GM20431 (cell line): ENCODE data around the gene RHBDL2.

Source experiments
- in situ Hi-C: fragments of 300-500 bp; cut with MseI, MboI; formaldehyde crosslinking; loops from one replicate; pipeline ENCODE4 v1.15.0; 2020; ENCODE audit warnings: low sequenced_read_pairs; ENCODE audit not compliant: unreplicated experiment

RHBDL2 gene

DNA sequence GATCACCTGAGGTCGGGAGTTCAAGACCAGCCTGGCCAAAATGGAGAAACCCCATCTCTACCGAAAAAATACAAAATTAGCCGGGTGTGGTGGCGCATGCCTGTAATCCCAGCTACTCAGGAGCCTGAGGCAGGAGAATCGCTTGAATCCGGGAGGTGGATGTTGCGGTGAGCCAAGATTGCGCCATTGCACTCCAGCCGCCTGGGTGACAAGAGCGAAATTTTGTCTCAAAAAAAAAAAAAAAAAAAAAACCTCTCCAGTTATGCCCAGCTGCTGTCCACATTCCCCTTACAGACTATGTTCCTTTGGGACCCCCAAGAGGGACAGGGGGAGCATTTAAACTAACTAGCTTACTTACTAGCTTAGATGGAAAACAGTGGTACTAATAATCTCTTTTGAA is 105.3 kb downstream of the RHBDL2 start:
- in situ Hi-C loops: loop anchor here (25.0 kb wide), 1 partner anchor 824 kb away; the partner anchor contains the start of genes FHL3 and UTP11
